IPS-11a (cell line): ENCODE results near the gene NMNAT2.
"Not testable (repeated sequence)": the region's sequence is repeated elsewhere in the genome, so short reads cannot be mapped to it uniquely, and the experiment has no call there.

Experiments used
- H3K4me3 ChIP-seq: one replicate; pipeline ENCODE4 v1.5.1; 2013; ENCODE audit warnings: low read depth, low read length, control low read depth

Gene NMNAT2

DNA sequence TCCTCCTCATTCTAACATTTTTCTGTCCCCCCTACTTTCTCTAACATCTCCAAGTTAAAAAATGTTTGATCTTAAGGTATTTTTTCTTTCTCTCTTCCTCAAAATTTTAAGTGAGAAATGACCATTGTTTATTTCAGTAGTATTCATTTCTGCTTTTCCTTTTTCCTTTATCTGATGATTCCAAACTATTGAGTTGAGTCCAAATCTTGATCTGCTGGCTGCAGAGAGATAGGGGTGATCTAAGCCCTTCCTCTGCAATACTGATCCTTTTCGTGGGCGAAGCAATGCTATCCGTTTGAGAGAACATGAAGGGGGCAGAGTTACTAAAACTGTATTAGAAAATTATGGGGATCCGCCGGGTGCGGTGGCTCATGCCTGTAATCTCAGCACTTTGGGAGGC lies 516 bp upstream of the NMNAT2 start:
- peak overlapping the region; percentile 79 for H3K4me3 ChIP-seq

DNA sequence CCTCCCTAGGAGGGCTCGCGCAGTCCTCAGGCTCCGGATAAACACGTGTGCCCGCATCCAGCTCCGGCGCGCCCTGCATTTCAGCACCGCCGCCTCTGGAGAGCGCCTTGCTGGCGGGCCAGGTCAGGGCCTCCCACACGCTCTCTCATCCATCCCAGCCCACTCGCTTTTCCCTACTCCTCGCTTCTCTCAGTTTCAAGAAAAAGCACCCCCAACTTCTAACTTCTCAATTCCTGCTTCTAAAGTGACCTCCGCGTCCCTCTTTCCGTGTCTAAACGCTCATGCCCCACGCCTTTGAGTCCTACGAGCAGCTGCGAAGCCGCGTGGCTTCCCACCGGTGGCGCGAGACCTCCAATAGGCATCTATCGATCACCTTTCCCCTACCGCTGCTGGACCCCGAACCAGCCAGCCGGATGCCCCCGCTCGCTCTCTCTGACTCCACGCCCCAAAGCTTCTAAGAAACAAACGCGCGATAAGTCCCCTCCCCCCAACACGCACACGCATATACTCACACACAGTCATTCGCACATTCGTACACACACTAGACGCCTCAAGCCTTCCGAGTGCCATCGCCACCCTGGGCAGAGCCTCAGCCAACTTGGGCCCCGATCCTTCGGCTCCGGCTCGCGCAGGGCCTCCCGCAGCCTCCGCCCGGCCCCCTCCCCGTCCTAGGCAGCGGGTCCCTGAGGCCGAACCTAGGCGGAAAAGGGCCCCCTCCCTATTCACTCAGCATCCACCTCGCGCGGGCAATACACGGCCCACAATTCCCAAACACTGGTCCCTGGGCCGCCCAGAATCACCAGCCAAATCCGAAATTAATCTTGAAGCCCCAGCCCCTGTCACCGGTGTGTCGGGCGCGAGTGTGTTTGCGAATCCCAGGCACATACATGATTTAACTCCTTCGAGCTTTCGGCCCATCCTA lies 1.1 kb downstream of the NMNAT2 start:
- peak overlapping the region; percentile 79 for H3K4me3 ChIP-seq

DNA sequence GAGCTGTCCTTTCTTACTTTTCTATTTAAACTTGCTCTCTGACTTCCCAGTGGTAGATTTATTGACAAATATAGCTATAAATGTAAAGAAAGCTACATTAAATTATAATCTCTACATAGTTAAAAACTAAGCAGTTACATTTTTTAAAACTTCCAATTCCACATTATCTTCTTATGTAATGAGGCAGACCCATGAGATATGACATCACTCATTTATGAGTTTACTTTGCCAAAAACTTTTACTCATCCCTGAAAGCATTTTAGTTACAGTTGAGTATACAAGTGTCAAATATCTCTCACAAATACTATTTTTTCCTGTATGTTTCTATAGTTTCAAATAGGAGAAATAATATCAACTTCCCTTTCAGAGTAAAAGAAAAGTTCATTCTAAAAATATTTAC lies 3.8 kb downstream of the NMNAT2 start:
- no peak overlapping the region for H3K4me3 ChIP-seq

DNA sequence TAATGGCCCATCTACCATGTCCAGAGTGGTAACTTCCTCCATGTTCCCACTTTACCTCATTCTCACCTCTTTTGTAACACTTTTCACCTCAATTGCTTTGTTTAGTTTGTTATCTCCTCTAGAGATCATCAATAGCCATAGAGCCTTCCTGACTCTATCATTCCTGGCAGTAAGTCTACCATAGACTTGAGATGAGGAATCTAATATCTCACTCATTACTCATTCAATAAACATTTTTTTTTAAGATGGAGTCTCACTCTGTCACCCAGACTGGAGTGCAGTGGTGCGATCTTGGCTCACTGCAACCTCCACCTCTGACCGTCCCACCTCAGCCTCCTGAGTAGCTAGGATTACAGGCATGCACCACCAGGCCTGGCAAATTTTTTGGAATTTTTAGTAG lies 7.1 kb downstream of the NMNAT2 start:
- no peak overlapping the region for H3K4me3 ChIP-seq

DNA sequence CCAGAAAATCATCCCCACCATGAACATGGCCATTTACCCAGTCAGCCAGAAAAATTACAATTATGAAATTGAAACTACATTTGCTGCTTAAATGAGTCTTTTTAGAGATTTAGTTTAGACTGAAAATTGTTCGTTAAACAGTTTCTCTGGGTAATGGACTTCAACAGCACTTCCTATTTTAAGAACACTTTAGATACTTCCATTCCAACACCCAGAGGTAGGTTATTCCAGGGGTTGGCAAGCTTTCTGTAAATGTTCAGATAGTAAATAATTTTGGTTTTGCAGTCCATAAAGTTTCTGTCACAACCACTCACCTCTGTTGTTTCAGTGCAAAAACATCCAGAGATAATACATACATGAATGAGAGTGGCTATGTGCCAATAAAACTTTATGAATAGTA lies 10.2 kb downstream of the NMNAT2 start:
- H3K4me3 ChIP-seq: no peak overlapping the region

- no peak overlapping the region for H3K4me3 ChIP-seq
These were observed 10.7 kb downstream of the NMNAT2 start for GRCh38 chr1:183407474-183407873.

DNA sequence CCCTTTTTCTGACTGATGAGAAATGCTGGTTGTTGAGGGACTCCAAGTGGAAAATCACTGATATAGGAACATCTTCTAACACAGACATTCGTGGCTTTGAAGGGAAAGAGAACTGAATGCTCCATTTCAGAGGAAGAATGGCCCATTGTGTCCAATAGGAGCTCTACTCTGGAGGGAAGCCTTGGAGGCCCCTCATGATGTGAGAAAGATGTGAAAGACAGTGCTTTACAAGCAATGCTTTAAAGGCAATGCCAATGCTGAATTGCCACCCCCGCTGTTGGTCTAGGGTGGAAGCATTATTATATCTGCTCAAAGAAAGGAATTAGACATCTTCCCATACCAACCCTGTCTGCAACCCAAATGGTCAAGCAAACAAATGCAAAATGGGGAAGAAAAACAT lies 13.7 kb downstream of the NMNAT2 start:
- no peak overlapping the region for H3K4me3 ChIP-seq

GRCh38 chr1:183403498-183403897 lies 14.7 kb downstream of the NMNAT2 start:
- H3K4me3 ChIP-seq: no peak overlapping the region

- H3K4me3 ChIP-seq: not testable (repeated sequence)
These were observed 16.6 kb downstream of the NMNAT2 start for GRCh38 chr1:183401565-183401964.

GRCh38 chr1:183394435-183394834 lies 23.7 kb downstream of the NMNAT2 start:
- H3K4me3 ChIP-seq: no peak overlapping the region

DNA sequence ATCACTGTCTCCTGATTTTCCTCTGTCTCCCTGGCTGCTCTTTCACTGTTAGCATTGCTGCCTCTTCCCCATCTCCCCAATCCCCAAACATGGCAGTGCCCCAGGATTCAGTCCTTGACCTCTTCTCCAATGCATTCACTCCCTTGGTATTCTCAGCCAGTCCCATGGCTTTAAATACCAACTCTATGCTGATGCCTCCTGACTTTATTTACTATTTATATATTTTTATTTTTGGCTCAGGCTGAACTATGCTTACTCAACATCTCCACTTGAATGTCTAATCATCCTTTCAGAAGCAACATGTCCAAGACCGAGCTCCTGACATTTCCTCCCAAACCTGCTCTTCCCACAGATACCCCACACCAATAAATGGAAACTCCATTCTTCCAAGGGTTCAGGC lies 26.3 kb downstream of the NMNAT2 start:
- no peak overlapping the region for H3K4me3 ChIP-seq

GRCh38 chr1:183390561-183390960 lies 27.6 kb downstream of the NMNAT2 start:
- no peak overlapping the region for H3K4me3 ChIP-seq

DNA sequence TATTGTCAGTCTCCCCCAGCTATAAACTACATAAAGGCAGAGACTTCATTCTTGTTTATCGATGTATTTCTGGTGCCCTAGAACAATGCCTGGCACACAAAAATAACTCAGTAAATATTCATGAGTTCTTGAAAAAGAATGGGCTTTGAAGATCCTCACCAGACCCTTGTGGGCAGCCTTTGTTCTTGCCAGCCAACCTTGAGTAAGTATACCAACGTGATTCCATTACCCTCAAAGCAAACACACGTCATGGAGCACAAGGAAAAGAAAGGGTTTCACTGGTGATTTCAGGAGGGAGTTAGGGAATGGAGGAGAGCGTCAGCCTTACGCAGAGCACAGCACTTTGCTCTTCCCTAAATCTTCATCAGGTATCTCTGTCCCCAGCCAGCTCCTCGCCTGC lies 29.4 kb downstream of the NMNAT2 start:
- no peak overlapping the region for H3K4me3 ChIP-seq

DNA sequence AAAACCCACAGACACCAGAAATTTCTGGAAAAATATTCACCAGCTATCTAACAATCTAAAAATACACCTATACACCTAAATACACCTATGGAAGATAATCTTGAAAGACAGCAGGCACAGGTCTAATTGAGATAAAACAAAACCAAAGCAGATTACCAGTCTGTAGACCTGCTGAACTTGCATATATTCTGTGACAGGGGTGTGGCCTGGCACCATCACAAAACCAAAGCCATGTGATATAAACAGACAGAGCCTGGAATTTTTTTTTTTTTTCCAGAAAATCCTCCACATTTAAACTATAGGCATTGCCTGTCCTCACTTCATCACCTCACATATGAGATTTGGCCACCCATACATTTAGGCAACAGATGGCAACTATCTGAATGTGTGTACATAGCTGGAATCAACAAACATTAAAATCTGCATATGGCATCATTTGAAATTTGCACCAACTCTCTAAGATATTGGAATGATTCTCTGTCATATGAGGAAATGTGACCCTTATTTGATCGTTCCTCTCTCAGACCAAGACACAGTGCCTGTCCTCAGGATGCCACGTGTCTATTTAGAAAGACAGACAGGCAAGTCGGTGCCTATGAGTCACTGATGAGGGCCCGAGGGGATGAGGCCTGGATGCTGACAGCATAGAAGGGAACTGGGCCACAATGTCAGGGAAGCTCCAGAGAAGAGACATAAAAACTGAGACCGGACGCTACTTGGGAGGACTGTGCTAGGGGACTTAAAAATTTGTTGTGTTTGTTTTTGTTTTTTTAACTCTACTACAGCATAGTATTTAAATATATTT lies 32.6 kb downstream of the NMNAT2 start:
- no peak overlapping the region for H3K4me3 ChIP-seq

DNA sequence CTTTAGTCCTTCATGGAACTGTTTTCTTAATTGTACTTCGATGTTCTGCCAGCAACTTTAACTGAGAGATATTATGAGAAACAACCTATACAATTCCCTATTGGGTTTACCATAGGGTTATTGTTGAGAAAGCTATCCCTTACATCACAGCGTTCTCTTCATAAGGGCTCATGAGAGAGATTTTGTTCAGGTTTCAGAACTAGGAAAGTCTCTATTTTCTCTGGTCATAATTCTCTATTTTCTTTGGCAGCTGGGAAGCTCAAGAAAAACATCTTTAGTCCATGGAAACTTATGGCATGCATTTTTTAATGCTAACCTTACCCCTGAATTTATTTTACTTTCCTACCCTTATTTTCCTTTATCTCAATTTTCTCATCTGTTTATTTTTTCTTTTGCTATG lies 38.2 kb downstream of the NMNAT2 start:
- no peak overlapping the region for H3K4me3 ChIP-seq

DNA sequence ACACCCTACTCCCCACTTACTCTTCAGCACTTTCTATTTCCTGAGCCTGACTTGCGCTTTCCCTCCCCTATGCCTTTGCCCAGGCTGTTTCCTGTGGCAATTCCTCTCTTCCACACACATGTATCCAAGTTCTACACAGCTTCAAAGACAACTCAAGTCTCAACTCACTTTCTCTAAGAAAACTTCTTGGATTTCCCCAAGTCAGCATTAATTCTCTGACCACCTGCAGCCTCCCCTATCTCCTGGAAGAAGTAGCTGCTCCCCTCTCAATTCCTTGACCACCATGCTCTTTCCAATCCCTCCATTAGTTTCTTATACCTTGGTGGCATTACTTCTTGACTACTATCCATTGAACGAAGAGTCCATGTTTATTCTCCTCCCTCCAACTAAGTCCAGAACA lies 42.8 kb downstream of the NMNAT2 start:
- no peak overlapping the region for H3K4me3 ChIP-seq

- H3K4me3 ChIP-seq: no peak overlapping the region
These were observed 43.4 kb downstream of the NMNAT2 start for GRCh38 chr1:183374825-183375224.

DNA sequence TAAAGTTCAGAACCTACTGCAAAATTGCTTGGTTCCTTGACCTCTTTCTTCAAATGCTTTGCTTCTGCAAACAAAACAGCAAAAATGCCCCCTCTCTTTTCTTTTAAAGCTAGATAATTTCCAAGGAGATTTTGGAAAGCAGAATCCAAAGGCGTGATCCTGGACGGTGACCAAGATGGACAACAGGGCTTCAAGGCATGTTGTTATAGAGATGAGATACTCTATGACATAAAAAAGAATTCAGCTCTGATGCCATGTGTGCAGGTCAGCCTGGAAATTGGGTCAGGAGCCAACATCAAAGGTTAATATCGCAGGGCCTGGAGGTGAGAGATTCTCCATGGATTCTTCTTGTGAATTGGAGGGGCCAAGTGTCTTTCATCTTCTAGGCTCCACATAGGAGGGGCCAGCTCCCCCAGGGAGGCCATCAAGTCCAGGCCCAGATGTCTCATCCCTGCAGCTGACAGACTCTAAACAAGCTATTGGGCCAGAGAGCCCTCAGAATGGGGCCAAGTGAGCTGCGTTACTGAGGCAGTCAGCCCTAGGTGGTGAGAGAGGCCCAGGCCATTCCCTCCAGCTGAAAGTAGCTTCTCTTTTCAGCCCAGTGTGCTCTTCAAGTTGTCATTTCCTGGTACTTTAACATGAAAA lies 45.5 kb downstream of the NMNAT2 start:
- no peak overlapping the region for H3K4me3 ChIP-seq

- no peak overlapping the region for H3K4me3 ChIP-seq
These were observed 47.7 kb downstream of the NMNAT2 start for GRCh38 chr1:183370399-183371058.

- H3K4me3 ChIP-seq: no peak overlapping the region
These were observed 49.7 kb downstream of the NMNAT2 start for GRCh38 chr1:183368213-183369108.
